H4 (cell line): ENCODE results near the gene USP3. TPM values are rescaled to one million over a fixed set of nuclear protein-coding genes. Genes with fewer than 3 reads are reported as not detected.
"Not testable (repeated sequence)": the region's sequence is repeated elsewhere in the genome, so short reads cannot be mapped to it uniquely, and the experiment has no call there.

Experiments used
- DNase-seq: peaks from one replicate; pipeline ENCODE4 v3.0.0-alpha.2; 2015; ENCODE audit warnings: low spot score
- total RNA-seq: library from RNA; depleted of rRNA; stranded (reverse); fragments of >200 nt; shearing (Covaris generic); gene quantifications from 2 replicates; pipeline ENCODE4 v1.2.3, GENCODE V29; 2014

The USP3 gene
- total RNA-seq, 1 experiment from 2014 or later: 48.3 TPM

GRCh38 chr15:63475707-63476106 lies 28.7 kb upstream of the USP3 start:
- no peak for DNase-seq

DNA sequence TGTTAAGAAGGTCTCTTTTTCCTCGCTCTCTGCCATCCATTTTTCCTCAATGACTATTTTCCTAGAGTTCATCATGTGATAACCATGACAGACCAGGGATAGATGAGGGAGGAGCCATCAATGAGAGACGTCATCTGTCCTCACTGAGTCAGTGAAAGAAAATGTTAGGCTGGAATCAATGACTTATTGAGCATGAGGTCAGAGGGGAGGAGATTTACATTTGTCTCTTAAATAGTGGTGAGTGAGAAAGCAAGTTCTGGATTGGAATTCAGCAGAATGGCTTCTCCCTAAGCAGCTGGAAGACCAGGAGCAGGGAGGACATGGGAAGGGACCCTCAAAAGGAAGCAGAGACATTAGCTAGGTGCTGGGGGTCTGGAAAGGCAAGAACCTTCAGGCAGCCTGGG lies 28.2 kb upstream of the USP3 start:
- DNase-seq: peak; percentile 33

- DNase-seq: no peak
These were observed 26.1 kb upstream of the USP3 start for GRCh38 chr15:63478243-63478642.

DNA sequence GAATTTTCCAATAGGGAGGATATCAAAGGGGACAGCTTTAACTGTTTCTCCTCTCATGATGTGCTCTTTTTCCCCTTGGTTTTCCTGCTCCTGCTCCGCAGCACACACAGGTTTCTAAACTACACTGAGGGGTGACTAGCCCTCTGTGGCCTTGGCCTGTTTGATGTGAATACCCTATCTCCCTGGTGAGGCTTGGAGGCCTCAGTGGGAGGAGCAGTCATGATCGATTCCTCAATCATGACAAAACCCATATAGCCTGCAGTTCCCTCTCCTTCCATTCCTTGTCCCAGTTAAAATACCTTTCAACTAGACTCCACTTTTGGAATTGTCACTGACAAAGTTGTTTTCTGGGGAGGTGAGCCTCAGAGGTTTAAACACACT lies 24.0 kb upstream of the USP3 start:
- DNase-seq: no peak

DNA sequence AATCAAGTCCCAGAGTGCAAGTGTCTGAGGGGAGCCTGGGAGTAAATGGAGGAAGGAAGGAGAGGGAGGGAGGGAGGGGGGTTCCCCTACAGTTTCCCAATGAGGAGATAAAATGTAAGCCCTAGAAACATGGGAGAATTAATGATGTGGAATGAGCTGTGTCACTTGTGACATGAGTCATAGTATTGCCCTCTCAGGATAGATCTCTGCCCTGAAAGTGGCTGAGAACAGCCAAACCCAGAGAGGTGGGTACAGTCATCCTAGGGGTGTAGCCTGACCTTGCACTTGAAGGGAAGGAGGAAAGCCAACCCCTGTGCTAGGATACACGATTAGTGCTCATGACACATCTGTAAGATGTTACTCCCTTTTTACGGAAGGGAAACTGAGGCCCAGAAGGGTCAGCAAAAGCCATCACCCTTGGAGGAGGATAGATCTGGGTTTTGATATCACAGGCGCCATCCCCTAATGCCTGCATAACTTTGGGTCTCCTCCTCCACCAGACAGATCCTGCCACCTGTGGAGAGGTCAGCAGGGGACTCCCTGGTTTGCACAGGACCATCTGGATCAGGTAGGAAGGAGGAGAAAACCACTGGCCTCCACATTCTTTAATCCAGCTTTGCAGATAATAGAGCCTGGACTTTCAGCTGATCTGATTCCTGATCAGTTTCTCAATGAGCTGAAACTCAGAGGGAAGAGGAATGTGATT lies 23.1 kb upstream of the USP3 start:
- DNase-seq: no peak

DNA sequence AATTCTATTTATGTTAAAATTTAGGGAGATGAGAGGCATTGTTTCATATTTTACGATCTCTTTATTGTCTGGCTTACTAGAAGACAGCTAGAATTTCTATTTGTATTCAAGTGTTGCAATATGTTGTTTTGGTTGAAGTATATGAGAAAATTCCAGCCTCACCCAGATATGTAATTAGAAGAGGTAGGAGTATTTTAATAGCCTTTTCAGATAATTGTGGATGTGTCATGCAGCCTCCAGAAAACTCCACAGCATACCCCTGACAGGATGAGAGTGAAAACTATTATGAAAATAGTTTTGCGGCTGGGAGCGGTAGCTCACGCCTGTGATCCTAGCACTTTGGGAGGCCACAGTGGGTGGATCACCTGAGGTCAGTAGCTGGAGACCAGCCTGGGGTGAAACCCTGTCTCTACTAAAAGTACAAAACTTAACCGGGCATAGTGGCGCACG lies 21.5 kb upstream of the USP3 start:
- no peak for DNase-seq

GRCh38 chr15:63483521-63484371 lies 20.6 kb upstream of the USP3 start:
- no peak for DNase-seq

GRCh38 chr15:63484433-63485186 lies 19.8 kb upstream of the USP3 start:
- DNase-seq: no peak

DNA sequence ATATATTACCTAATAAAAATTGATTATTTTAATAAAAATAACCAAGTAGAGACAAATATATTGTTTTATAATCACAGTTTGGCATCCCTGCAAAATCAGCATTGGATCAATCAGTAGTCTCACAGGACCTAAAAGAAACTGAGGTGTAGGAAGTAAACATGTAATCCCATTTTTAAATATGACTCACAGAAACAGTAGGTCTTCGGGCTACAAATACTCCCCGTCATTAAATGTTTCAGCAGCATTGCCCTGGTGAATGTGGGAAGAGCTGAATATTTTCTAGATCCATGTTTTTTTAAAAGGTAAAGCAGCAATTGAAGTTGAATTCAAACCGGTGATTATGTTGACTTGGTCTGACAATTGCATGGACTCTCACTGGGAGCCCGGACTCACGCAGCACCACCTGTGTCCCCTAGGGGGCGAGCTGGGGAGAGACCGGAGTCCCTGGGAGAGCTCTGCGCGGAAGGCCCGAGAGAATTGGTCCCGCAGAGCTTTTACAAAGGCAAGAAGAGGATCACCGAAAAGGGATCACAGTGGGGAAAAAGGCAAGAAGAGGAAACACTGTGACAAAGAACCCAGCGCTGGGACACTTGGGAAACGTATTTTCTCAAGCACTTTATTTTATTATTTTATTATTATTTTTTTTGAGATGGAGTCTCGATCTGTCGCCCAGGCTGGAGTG lies 17.2 kb upstream of the USP3 start:
- DNase-seq: peak; percentile 55

GRCh38 chr15:63487758-63488397 lies 16.5 kb upstream of the USP3 start:
- DNase-seq: not testable (repeated sequence)

DNA sequence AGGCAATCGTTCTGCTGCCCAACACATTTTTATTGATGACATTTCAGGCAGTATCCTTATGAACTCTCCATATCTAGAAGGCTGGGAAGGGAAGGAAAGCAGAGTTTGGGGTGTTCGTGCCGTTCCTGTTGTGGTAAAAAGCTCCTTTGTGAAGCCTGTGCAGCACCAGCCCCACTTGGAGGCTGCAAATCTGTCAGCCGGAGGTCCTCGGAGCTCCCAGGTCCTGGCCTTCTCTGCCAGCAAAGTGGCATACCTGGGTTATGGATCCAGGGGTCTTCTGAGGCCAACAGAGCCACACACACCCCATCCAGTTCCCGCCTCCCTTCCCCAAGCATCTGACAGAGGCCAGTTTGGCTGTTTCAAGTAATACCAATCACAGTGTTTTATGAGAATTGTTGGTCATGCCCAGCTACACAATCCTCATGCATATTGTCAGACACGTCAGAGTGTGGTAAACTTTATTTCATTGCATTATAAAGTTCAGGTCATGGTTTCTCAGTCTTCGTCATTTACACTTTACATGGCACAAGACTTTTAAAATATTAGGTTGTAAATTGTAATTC lies 15.9 kb upstream of the USP3 start:
- DNase-seq: no peak

GRCh38 chr15:63489352-63489751 lies 15.0 kb upstream of the USP3 start:
- no peak for DNase-seq

DNA sequence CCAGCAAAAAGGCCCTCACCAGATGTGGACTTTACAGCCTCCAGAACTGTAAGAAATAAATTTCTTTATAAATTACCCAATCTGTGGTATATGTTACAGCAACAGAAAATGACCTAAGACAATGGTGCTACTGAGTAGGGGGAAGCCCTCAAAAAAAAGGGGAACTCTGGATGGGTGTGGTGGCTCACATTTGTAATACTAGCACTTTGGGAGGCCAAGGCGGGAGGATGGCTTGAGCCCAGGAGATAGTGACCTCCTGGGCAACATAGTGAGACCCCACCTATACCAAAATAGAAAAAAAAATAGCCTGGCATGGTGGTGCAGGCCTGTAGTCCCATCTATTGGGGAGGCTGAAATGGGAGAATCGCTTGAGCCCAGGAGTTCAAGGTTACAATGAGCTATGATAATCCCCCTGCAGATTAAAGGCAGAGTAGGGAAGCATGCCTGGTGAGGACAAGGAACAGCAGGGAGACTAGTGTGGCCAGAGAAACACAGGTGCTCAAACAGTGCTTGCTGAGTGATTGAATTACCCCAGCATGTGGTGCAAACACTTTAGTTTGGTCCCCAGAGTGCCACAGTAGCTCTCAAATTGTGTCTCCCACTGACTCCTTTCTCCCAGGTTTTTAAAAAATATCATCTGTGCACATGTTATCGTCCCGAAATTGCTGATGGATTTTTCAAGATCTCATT lies 13.9 kb upstream of the USP3 start:
- no peak for DNase-seq

GRCh38 chr15:63491116-63491827 lies 13.1 kb upstream of the USP3 start:
- no peak for DNase-seq

DNA sequence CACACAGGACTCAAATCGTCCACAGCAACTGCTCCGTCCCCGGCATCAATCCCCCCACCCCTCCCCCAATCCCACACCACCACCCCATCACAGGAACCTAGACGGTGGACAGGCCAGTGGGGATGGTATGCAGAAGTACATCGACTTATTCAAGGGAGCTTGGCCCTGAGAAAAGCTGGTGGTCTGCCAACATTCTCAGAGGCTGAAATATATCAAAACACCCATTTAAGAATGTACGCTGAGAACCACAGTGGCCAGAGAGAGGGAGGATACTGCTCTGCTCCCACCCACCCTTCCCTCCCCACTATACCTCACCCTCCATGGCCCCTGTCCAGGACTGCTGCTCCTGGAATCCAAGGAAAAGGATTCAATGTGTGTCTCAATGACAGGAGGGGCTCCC lies 12.4 kb upstream of the USP3 start:
- peak; percentile 51 for DNase-seq

GRCh38 chr15:63492541-63493077 lies 11.8 kb upstream of the USP3 start:
- DNase-seq: peak; percentile 71

- DNase-seq: no peak
These were observed 11.0 kb upstream of the USP3 start for GRCh38 chr15:63493436-63493835.

DNA sequence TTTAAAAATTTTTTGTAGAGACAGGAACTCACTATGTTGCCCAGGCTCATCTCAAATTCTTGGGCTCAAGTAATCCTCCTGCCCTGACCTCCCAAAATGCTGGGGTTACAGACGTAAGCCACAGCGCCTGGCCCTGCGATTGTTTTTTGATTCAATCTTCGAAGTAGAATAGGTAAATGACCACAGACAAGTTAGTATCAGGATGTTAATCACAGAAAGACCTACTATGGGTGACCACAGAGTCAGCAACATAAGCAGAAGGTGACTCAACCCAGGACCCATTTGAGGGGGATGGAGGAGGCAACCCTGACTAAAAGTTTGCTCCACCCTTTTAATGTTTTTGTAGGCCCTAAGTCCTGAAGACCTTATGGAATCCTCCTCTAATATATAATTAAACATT lies 10.0 kb upstream of the USP3 start:
- DNase-seq: no peak

DNA sequence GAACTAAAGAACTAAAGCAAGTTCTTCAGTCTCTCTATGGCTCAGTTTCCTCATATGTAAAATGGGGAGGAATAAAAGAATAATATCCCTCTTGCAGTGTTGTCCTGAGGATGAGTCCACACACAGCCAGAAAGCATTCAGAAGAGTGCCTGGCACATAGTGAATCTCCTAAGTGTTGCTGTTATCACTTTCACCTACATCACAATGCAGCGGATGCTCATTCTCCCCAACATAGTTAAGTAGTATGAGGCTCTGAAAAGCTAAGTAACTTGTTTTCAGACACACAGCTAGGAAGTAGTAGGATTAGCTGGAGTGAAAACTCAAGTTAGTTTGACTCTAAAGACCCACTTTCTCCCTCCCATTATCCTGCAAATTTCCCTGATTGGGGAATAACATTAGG lies 9.1 kb upstream of the USP3 start:
- no peak for DNase-seq
